Esophagus squamous epithelium (tissue), 5 donors: ENCODE measurements around the gene ACSS3. TPM values are rescaled to one million over a fixed set of nuclear protein-coding genes. Genes with fewer than 3 reads are reported as not detected.

Experiments
- DNase-seq: peaks from one replicate; lab custom pipeline; 2025; lab: John Stamatoyannopoulos, UW
- H3K27ac ChIP-seq, 4 donors: fragments of 200-600 bp; sonication (generic); one replicate each; pipeline ENCODE4 v1.5.1; 2016 to 2019; ENCODE audit warnings: mild to moderate bottlenecking in 1 of 4
- H3K27me3 ChIP-seq, 4 donors: fragments of 200-600 bp; sonication (generic); 1 replicate in 3 of 4; 2 replicates in 1 of 4; pipeline versions ENCODE4 v1.5.1 to v1.6.0; 2017 to 2021; ENCODE audit warnings: antibody characterized with exemption in 1 of 4
- H3K36me3 ChIP-seq, 3 donors: fragments of 200-600 bp; sonication (generic); one replicate each; pipeline ENCODE4 v1.5.1; 2016 to 2019
- H3K4me1 ChIP-seq, 3 donors: fragments of 200-600 bp; sonication (generic); one replicate each; pipeline ENCODE4 v1.5.1; 2017 to 2019
- H3K4me3 ChIP-seq, 4 donors: fragments of 200-600 bp; sonication (generic); 1 replicate in 3 of 4; 2 replicates in 1 of 4; pipeline ENCODE4 v1.5.1; 2016 to 2019; ENCODE audit warnings: mild to moderate bottlenecking in 2 of 4, moderate library complexity in 1 of 4
- H3K9me3 ChIP-seq, 3 donors: fragments of 200-600 bp; sonication (generic); one replicate each; pipeline ENCODE4 v1.5.1; 2016 to 2019
- POLR2A ChIP-seq, 4 donors: fragments of 450-650 bp; IDR thresholded peaks; one replicate each; pipeline ENCODE4 v1.6.1; 2017; ENCODE audit warnings: antibody characterized with exemption in 4 of 4, mild to moderate bottlenecking in 4 of 4, moderate library complexity in 3 of 4
- WGBS, 2 donors: methylation state at CpG; one replicate each; pipeline ENCODE4 v1.1.5; 2018; 5-methylcytosine and 5-hydroxymethylcytosine counted together
- intact Hi-C: fragments of 100-400 bp; cut with DNase I; formaldehyde crosslinking; loops from one replicate; pipeline ENCODE4 v1.15.0; 2022
- total RNA-seq, 4 donors: library from RNA; depleted of rRNA; stranded (reverse); fragments of >200 nt; gene quantifications; one replicate each; pipeline ENCODE4 v1.1.0, GENCODE V29; 2016
- TF ChIP-seq, protein P1 (sequence below), 6 experiments: fragments of 450-650 bp in 4 of 6; fragments of 200-600 bp in 2 of 6; sonication (generic) in 2 of 6; IDR thresholded peaks; one replicate each; pipeline ENCODE4 v1.5.1; 2016 to 2019; ENCODE audit warnings: antibody characterized with exemption in 6 of 6, mild to moderate bottlenecking in 4 of 6, moderate library complexity in 4 of 6
- donor health status: DM: yes; HTN: yes; CAD: no.

Gene ACSS3
- total RNA-seq, 4 donors from 2014 or later: 0.35 to 7.4 (median 1.0) TPM

DNA sequence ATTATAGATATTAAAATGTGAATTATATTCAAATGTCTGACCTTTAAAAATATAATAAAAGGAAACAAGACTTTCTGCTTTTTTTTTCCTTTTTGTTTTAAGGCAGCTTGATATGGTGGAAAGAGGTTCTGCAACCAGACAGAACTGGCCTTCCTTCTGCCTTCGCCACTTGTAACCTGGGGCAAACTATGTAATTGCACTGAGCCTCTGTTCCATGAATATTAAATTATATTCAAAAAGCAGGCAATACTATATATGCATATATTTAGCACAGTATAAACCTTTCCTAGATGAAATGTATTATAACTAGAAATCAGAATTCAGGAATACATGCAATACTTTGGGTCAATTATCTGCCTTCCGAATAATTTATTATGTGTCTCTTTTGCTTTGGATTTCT lies 59.9 kb downstream of the ACSS3 start:
- no peak for TF ChIP-seq POLR2A (IDR thresholded peaks at IDR 0.05)
- TF ChIP-seq, protein P1, sequence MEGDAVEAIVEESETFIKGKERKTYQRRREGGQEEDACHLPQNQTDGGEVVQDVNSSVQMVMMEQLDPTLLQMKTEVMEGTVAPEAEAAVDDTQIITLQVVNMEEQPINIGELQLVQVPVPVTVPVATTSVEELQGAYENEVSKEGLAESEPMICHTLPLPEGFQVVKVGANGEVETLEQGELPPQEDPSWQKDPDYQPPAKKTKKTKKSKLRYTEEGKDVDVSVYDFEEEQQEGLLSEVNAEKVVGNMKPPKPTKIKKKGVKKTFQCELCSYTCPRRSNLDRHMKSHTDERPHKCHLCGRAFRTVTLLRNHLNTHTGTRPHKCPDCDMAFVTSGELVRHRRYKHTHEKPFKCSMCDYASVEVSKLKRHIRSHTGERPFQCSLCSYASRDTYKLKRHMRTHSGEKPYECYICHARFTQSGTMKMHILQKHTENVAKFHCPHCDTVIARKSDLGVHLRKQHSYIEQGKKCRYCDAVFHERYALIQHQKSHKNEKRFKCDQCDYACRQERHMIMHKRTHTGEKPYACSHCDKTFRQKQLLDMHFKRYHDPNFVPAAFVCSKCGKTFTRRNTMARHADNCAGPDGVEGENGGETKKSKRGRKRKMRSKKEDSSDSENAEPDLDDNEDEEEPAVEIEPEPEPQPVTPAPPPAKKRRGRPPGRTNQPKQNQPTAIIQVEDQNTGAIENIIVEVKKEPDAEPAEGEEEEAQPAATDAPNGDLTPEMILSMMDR (IDR thresholded peaks at IDR 0.05): no peak
- Histone ChIP-seq H3K4me3 (no peak overlapping the region), H3K9me3 (no peaks in the 10 kb centered on the region), H3K27me3 (no peaks in the 10 kb centered on the region), H3K36me3 (no peaks in the 10 kb centered on the region), H3K27ac (no peak overlapping the region), H3K4me1 (no peaks in the 10 kb centered on the region)
- DNase-seq: no peak
- WGBS, 2 donors: 70 to 91% methylated on average over 2 of the region's 2 CpGs
- intact Hi-C loops: no loop called here

- Histone ChIP-seq H3K36me3 (no peaks in the 10 kb centered on the region), H3K4me3 (no peak overlapping the region), H3K27me3 (no peaks in the 10 kb centered on the region), H3K9me3 (no peaks in the 10 kb centered on the region), H3K4me1 (no peaks in the 10 kb centered on the region), H3K27ac (no peak overlapping the region)
- WGBS, 2 donors: 46 to 54% methylated on average over 1 of the region's 1 CpG
- DNase-seq: no peak
- no peak for TF ChIP-seq POLR2A (IDR thresholded peaks at IDR 0.05)
- TF ChIP-seq, protein P1 (IDR thresholded peaks at IDR 0.05): no peak
- intact Hi-C loops: no loop called here
Observed at GRCh38 chr12:81141217-81141616, 63.3 kb downstream of the ACSS3 start.

GRCh38 chr12:81143057-81143456 lies 65.2 kb downstream of the ACSS3 start:
- 51 to 58% methylated on average over 5 of the region's 5 CpGs for WGBS, 2 donors
- Histone ChIP-seq H3K27me3 (no peaks in the 10 kb centered on the region), H3K36me3 (no peaks in the 10 kb centered on the region), H3K4me3 (no peak overlapping the region), H3K9me3 (no peaks in the 10 kb centered on the region), H3K4me1 (no peaks in the 10 kb centered on the region), H3K27ac (no peak overlapping the region)
- intact Hi-C loops: no loop called here
- DNase-seq: no peak
- TF ChIP-seq, protein P1 (IDR thresholded peaks at IDR 0.05): no peak

DNA sequence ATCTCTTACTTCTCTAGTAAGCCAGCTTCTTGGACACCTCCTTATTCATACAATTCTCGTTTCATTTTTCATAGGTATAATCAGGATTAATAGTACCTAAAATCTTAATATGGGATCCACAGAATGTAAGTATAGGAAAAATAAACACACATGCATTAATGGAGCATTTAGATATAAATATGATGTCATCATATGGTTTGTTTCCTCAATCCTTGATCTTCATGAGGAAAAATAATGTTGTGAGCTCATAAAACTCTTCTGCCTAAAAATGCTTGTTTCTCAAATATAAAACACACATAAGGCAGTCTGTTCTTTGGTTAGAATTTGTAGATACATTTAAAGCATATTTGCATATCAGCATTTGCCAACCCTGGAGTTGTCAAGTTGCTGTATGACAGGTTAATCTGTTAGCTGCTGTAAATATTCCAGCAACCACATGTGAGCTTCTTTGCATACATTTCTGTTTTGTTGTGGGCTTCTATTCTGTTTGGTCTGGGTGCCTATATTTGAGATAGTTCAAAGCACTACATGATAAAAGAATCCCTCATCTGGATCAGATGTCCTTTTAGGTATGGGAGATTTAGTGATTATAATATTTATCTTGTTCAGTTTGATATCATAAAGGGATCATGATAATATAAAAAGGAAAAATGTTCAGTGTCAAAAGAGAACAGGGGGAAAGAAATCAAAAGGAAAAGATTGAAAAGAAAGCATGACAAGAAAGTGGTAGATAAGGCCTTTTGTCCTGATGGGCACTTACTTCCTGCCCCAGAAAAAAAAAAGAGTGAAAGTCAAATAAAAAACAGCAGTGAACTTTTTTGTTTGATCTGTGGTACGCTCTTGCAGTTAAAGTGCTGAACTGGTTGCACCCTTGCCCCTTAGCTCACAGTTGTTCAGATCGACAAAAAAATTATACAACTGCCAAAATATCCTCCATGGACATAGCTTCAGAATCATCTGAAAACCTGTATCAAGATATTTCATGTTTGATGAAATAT lies 68.6 kb downstream of the ACSS3 start:
- TF ChIP-seq, protein P1 (IDR thresholded peaks at IDR 0.05): no peak
- no peak for TF ChIP-seq POLR2A (IDR thresholded peaks at IDR 0.05)
- Histone ChIP-seq H3K27ac (no peak overlapping the region), H3K4me1 (no peaks in the 10 kb centered on the region), H3K27me3 (no peaks in the 10 kb centered on the region), H3K4me3 (no peak overlapping the region), H3K36me3 (no peaks in the 10 kb centered on the region), H3K9me3 (no peaks in the 10 kb centered on the region)
- WGBS, 2 donors: 43 to 50% methylated on average over 3 of the region's 3 CpGs
- intact Hi-C loops: no loop called here
- no peak for DNase-seq

GRCh38 chr12:81147292-81147919 lies 69.5 kb downstream of the ACSS3 start:
- WGBS, 2 donors: 42 to 49% methylated on average over 4 of the region's 4 CpGs
- TF ChIP-seq, protein P1 (IDR thresholded peaks at IDR 0.05): no peak
- TF ChIP-seq POLR2A (IDR thresholded peaks at IDR 0.05): no peak
- DNase-seq: no peak
- H3K36me3 ChIP-seq: no peaks in the 10 kb centered on the region
- no peaks in the 10 kb centered on the region for H3K27me3 ChIP-seq
- no peak overlapping the region for H3K4me3 ChIP-seq
- H3K4me1 ChIP-seq: no peaks in the 10 kb centered on the region
- intact Hi-C loops: no loop called here
- no peaks in the 10 kb centered on the region for H3K9me3 ChIP-seq
- no peak overlapping the region for H3K27ac ChIP-seq
